ENCODE measurements around the gene LPP.

LPP gene

DNA sequence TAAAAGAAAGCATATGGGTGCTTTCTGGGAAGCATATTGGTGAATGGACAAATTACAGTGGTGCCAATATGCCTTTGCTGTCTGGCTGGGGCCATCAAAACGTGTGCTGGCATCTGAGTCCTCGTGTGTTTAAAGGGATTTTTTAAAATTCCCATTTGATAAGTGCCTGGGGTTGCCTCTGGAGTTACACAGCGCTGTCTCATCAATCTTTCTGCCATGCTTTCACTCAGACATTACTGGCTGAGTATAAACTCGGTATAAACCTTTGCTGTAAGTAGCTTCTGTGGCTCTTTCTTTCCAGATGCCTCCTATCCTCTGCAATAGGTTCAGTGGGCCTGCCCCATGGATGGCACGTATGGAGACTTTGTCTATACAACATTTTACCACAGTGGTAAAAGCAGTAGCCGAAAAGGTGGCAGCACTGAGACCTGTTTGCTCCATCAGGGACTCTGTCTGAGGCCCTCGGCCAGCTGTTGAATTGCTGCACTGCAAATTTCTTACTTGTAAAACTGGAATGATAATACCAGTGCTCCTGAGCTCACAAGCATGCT is 195.5 kb downstream of the LPP start:
- H3K4me1 ChIP-seq (ENCODE audit: control insufficient read depth, insufficient read depth, low read length), result peaks cover 4% of the 10 kb centered on the region; the same call in 1 of the 2 replicates
- H3K27ac ChIP-seq (ENCODE audit: low read depth, low read length), result no peak overlapping the region
- H3K9ac ChIP-seq (ENCODE audit: low read length), result no peak overlapping the region

GRCh38 chr3:188349933-188350332 is 196.0 kb downstream of the LPP start:
- Histone ChIP-seq H3K27me3 (ENCODE audit: control insufficient read depth, insufficient read depth, low read length) (no peaks in the 10 kb centered on the region), H3K27ac (ENCODE audit: low read depth, low read length) (no peak overlapping the region), H3K36me3 (ENCODE audit: control insufficient read depth, insufficient read depth, low read length) (no peaks in the 10 kb centered on the region), H3K9me3 (ENCODE audit: control insufficient read depth, insufficient read depth, low read depth, low read length) (no peaks in the 10 kb centered on the region), H3K4me3 (ENCODE audit: low read depth, low read length) (no peak overlapping the region), H3K4me1 (ENCODE audit: control insufficient read depth, insufficient read depth, low read length) (peaks cover 4% of the 10 kb centered on the region; the same call in 1 of the 2 replicates), H3K9ac (ENCODE audit: low read length) (no peak overlapping the region)

More for the DNA sequence above, 195.5 kb downstream of the LPP start:
- no peak overlapping the region for H3K4me3 ChIP-seq (ENCODE audit: low read depth, low read length)
- H3K36me3 ChIP-seq (ENCODE audit: control insufficient read depth, insufficient read depth, low read length), result no peaks in the 10 kb centered on the region
- no peaks in the 10 kb centered on the region for H3K9me3 ChIP-seq (ENCODE audit: control insufficient read depth, insufficient read depth, low read depth, low read length)
- no peaks in the 10 kb centered on the region for H3K27me3 ChIP-seq (ENCODE audit: control insufficient read depth, insufficient read depth, low read length)

DNA sequence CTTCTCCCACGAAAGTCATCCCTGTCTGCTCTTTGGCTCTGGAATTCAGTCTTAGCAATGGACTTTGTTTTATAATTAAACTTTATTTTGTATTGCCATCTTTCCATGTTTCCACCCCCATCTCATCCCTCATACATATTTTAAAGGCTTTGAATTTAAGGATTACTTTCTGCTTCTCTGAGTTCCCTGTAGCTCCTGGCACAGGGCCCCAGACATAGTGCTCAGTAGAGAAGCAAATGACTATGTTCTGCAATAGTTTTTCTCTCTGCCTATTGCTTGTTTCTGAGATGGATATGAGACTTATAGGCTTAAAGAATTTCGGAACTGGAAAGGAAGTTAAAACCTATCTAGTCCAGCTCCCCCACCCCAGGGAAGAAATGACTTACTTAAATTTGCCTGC is 197.0 kb downstream of the LPP start:
- H3K9ac ChIP-seq (ENCODE audit: low read length), result no peak overlapping the region
- H3K4me1 ChIP-seq (ENCODE audit: control insufficient read depth, insufficient read depth, low read length), result peaks cover 4% of the 10 kb centered on the region; the same call in 1 of the 2 replicates
- no peak overlapping the region for H3K4me3 ChIP-seq (ENCODE audit: low read depth, low read length)
- no peaks in the 10 kb centered on the region for H3K36me3 ChIP-seq (ENCODE audit: control insufficient read depth, insufficient read depth, low read length)
- H3K27ac ChIP-seq (ENCODE audit: low read depth, low read length), result no peak overlapping the region
- no peaks in the 10 kb centered on the region for H3K27me3 ChIP-seq (ENCODE audit: control insufficient read depth, insufficient read depth, low read length)
- H3K9me3 ChIP-seq (ENCODE audit: control insufficient read depth, insufficient read depth, low read depth, low read length), result no peaks in the 10 kb centered on the region

DNA sequence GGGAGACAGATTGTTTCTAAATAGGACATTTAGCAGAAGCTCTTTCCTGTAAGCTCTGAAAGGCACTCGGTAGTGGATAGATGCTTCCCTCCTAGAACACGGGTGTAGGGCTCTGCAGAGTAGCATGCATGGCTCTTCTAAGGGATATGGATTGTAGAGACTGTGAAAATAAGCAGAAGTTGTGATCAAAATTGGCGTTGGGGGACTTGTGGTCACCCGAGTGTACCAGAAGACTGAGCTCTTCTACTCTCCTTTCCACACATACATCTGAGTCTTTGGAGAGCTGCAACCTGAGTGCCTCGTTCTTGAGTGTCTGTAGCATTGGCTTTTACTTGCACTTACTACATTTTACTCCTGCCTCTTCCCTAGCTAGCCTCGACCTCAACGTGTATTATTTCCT is 197.7 kb downstream of the LPP start:
- Histone ChIP-seq H3K27ac (ENCODE audit: low read depth, low read length) (no peak overlapping the region), H3K4me1 (ENCODE audit: control insufficient read depth, insufficient read depth, low read length) (peaks cover 4% of the 10 kb centered on the region; the same call in 1 of the 2 replicates), H3K27me3 (ENCODE audit: control insufficient read depth, insufficient read depth, low read length) (no peaks in the 10 kb centered on the region), H3K4me3 (ENCODE audit: low read depth, low read length) (no peak overlapping the region), H3K9ac (ENCODE audit: low read length) (no peak overlapping the region), H3K36me3 (ENCODE audit: control insufficient read depth, insufficient read depth, low read length) (no peaks in the 10 kb centered on the region), H3K9me3 (ENCODE audit: control insufficient read depth, insufficient read depth, low read depth, low read length) (no peaks in the 10 kb centered on the region)

DNA sequence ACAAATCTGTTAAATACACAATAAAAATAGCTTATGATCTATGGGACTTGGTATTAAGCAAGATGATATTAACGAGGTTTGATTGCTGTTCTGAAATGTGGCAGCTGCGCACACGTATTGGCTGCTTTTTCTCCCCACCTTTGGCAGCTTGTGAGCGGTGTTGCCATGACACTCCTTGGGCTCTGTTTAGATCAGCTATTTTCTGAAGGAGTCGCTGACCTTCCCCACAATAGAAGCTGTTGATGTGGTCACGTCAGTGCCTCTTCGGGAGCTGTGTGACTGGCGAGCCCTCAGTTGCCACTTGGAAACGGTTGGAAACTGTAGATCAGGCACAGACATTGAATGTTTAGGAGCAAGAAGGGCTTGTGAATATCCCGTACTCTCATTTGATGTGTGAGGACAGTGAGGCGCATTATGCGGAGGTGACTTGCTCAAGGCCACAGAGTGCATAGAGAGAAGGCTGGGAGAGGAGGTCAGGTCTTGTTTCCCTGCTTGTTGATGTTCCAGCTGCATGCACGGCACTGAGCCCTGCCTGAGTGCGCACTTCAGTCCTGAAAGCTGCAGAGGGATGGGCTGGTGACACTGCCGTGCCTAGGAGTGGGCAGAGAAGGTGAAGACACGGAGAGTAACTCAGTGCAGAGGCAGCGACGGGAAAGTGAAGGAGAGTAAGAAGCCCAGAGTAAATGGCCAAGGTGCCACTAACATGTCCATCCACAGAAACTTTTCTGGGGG is 198.4 kb downstream of the LPP start:
- no peaks in the 10 kb centered on the region for H3K9me3 ChIP-seq (ENCODE audit: control insufficient read depth, insufficient read depth, low read depth, low read length)
- H3K4me3 ChIP-seq (ENCODE audit: low read depth, low read length), result no peak overlapping the region
- H3K27me3 ChIP-seq (ENCODE audit: control insufficient read depth, insufficient read depth, low read length), result no peaks in the 10 kb centered on the region
- H3K27ac ChIP-seq (ENCODE audit: low read depth, low read length), result no peak overlapping the region
- H3K36me3 ChIP-seq (ENCODE audit: control insufficient read depth, insufficient read depth, low read length), result no peaks in the 10 kb centered on the region
- no peak overlapping the region for H3K9ac ChIP-seq (ENCODE audit: low read length)
- peaks cover 4% of the 10 kb centered on the region; the same call in 1 of the 2 replicates for H3K4me1 ChIP-seq (ENCODE audit: control insufficient read depth, insufficient read depth, low read length)

DNA sequence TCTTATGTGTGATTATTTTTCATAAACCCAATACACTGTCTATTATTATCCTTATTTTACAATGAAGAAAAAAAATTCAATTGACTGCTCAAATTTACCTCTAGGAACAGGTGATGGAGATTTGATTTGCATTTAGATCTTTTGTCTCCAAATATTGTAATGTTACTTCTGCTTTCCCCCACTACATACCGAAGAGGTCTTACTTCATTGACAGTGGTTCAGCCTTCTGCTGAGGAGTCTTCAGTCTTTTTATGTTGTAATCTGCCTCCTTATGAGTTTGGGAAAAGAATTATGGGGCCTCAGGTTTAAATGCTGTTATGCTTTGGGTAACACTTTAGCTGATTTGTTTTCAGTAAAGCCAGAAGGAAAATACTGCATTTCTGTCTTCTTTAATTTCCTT is 199.5 kb downstream of the LPP start:
- Histone ChIP-seq H3K9me3 (ENCODE audit: control insufficient read depth, insufficient read depth, low read depth, low read length) (no peaks in the 10 kb centered on the region), H3K9ac (ENCODE audit: low read length) (no peak overlapping the region), H3K4me1 (ENCODE audit: control insufficient read depth, insufficient read depth, low read length) (peaks cover 3% of the 10 kb centered on the region; the same call in 1 of the 2 replicates)

GRCh38 chr3:188358787-188359493 is 205.0 kb downstream of the LPP start:
- no peak overlapping the region for H3K9ac ChIP-seq (ENCODE audit: low read length)
- no peaks in the 10 kb centered on the region for H3K36me3 ChIP-seq (ENCODE audit: control insufficient read depth, insufficient read depth, low read length)
- H3K4me1 ChIP-seq (ENCODE audit: control insufficient read depth, insufficient read depth, low read length), result peaks cover 7% of the 10 kb centered on the region
- H3K27me3 ChIP-seq (ENCODE audit: control insufficient read depth, insufficient read depth, low read length), result no peaks in the 10 kb centered on the region
- H3K27ac ChIP-seq (ENCODE audit: low read depth, low read length), result no peak overlapping the region
- H3K9me3 ChIP-seq (ENCODE audit: control insufficient read depth, insufficient read depth, low read depth, low read length), result no peaks in the 10 kb centered on the region
- no peak overlapping the region for H3K4me3 ChIP-seq (ENCODE audit: low read depth, low read length)

More for the DNA sequence above, 199.5 kb downstream of the LPP start:
- H3K27me3 ChIP-seq (ENCODE audit: control insufficient read depth, insufficient read depth, low read length), result no peaks in the 10 kb centered on the region
- H3K4me3 ChIP-seq (ENCODE audit: low read depth, low read length), result no peak overlapping the region
- no peaks in the 10 kb centered on the region for H3K36me3 ChIP-seq (ENCODE audit: control insufficient read depth, insufficient read depth, low read length)
- no peak overlapping the region for H3K27ac ChIP-seq (ENCODE audit: low read depth, low read length)

DNA sequence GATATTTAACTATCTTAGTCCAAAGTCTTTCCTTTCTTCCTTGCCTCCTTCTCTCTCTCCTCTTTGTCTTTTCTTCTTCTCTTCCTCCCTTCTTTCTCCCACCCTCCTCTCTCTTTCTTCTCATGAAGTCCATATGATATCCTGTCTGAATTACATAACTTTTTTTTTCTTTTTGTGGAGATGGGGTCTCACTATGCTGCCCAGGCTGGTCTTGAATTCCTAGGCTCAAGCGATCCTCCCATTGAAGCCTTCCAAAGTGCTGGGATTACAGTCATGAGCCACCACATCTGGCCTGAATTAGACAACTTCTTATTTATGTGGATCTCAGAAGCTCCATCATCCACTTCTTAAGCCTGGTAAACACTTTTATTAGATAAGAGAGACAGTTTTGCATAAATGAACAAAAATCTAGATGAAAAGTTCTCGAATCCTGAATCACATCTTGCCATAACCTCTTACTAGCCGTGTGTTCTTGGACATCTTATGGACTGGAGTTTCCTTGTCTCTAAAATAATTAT is 206.5 kb downstream of the LPP start:
- H3K27me3 ChIP-seq (ENCODE audit: control insufficient read depth, insufficient read depth, low read length), result no peaks in the 10 kb centered on the region

GRCh38 chr3:188361888-188362287 is 207.9 kb downstream of the LPP start:
- Histone ChIP-seq H3K27me3 (ENCODE audit: control insufficient read depth, insufficient read depth, low read length) (no peaks in the 10 kb centered on the region), H3K36me3 (ENCODE audit: control insufficient read depth, insufficient read depth, low read length) (no peaks in the 10 kb centered on the region), H3K4me3 (ENCODE audit: low read depth, low read length) (no peak overlapping the region), H3K9ac (ENCODE audit: low read length) (no peak overlapping the region), H3K27ac (ENCODE audit: low read depth, low read length) (no peak overlapping the region), H3K4me1 (ENCODE audit: control insufficient read depth, insufficient read depth, low read length) (peaks cover 7% of the 10 kb centered on the region), H3K9me3 (ENCODE audit: control insufficient read depth, insufficient read depth, low read depth, low read length) (no peaks in the 10 kb centered on the region)

More for the DNA sequence above, 206.5 kb downstream of the LPP start:
- H3K9ac ChIP-seq (ENCODE audit: low read length), result no peak overlapping the region
- no peaks in the 10 kb centered on the region for H3K9me3 ChIP-seq (ENCODE audit: control insufficient read depth, insufficient read depth, low read depth, low read length)
- H3K27ac ChIP-seq (ENCODE audit: low read depth, low read length), result no peak overlapping the region
- H3K4me3 ChIP-seq (ENCODE audit: low read depth, low read length), result no peak overlapping the region
- no peaks in the 10 kb centered on the region for H3K36me3 ChIP-seq (ENCODE audit: control insufficient read depth, insufficient read depth, low read length)
- peaks cover 7% of the 10 kb centered on the region for H3K4me1 ChIP-seq (ENCODE audit: control insufficient read depth, insufficient read depth, low read length)

- no peak overlapping the region for H3K9ac ChIP-seq (ENCODE audit: low read length)
- no peaks in the 10 kb centered on the region for H3K36me3 ChIP-seq (ENCODE audit: control insufficient read depth, insufficient read depth, low read length)
- H3K27ac ChIP-seq (ENCODE audit: low read depth, low read length), result no peak overlapping the region
- peaks cover 7% of the 10 kb centered on the region for H3K4me1 ChIP-seq (ENCODE audit: control insufficient read depth, insufficient read depth, low read length)
- H3K27me3 ChIP-seq (ENCODE audit: control insufficient read depth, insufficient read depth, low read length), result no peaks in the 10 kb centered on the region
- H3K9me3 ChIP-seq (ENCODE audit: control insufficient read depth, insufficient read depth, low read depth, low read length), result no peaks in the 10 kb centered on the region
- no peak overlapping the region for H3K4me3 ChIP-seq (ENCODE audit: low read depth, low read length)
Observed at GRCh38 chr3:188362405-188362831, 208.5 kb downstream of the LPP start.

DNA sequence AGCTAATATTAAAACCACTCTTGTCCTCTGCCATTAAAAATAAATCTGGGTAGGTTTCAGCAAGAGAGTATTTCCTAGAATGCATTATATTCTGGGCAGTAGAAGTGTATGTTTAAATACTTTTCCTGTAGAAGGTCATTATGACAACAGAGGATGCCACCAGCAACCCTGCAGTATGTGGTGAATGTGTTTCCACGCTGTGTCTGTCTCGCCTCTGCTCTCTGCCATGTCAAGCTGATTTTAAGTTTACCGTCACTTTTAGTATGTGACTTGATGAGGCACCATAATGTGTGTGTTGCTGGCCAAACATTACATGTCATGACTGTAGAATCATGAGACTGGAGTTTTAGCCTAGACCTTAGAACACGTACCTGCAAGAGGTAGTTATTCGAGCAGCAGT is 211.2 kb downstream of the LPP start:
- Histone ChIP-seq H3K4me1 (ENCODE audit: control insufficient read depth, insufficient read depth, low read length) (no peaks in the 10 kb centered on the region), H3K9ac (ENCODE audit: low read length) (no peak overlapping the region), H3K4me3 (ENCODE audit: low read depth, low read length) (no peak overlapping the region), H3K36me3 (ENCODE audit: control insufficient read depth, insufficient read depth, low read length) (no peaks in the 10 kb centered on the region), H3K27me3 (ENCODE audit: control insufficient read depth, insufficient read depth, low read length) (no peaks in the 10 kb centered on the region), H3K27ac (ENCODE audit: low read depth, low read length) (no peak overlapping the region), H3K9me3 (ENCODE audit: control insufficient read depth, insufficient read depth, low read depth, low read length) (no peaks in the 10 kb centered on the region)
